GM23338 (cell line): Measurements from ENCODE around the gene EPS8. TPM values are rescaled to one million over a fixed set of nuclear protein-coding genes. Genes with fewer than 3 reads are reported as not detected.
A peak's percentile ranks its signal among the peaks of the same experiment; 100 is the strongest.

Experiments
- ATAC-seq: fragments of 200-7000 bp; cut with Tn5 transposase; 3 replicates; pipeline ENCODE4 v1.9.1; 2020
- DNase-seq: peaks from one replicate; pipeline ENCODE4 v3.0.0-alpha.2; 2015; ENCODE audit warnings: low spot score
- H2AFZ ChIP-seq: fragments of 200-600 bp; sonication (generic); 2 replicates; pipeline ENCODE4 v1.8.0; 2016; ENCODE audit warnings: antibody characterized with exemption, mild to moderate bottlenecking, moderate library complexity
- H3F3A ChIP-seq: fragments of 200-600 bp; sonication (generic); replicated peaks from 2 replicates; pipeline ENCODE4 v1.8.0; 2017; ENCODE audit warnings: antibody characterized with exemption, mixed run types, low read depth
- H3K27ac ChIP-seq: fragments of 200-600 bp; sonication (generic); 2 replicates; pipeline ENCODE4 v1.6.1; 2016; ENCODE audit warnings: low read depth
- H3K27me3 ChIP-seq: fragments of 200-600 bp; sonication (generic); 2 replicates; pipeline ENCODE4 v1.8.0; 2016; ENCODE audit warnings: mild to moderate bottlenecking, mixed run types, moderate library complexity; ENCODE audit not compliant: insufficient read depth
- H3K36me3 ChIP-seq: fragments of 200-600 bp; sonication (generic); 2 replicates; pipeline ENCODE4 v1.8.0; 2016; ENCODE audit warnings: mild to moderate bottlenecking; ENCODE audit not compliant: insufficient read depth
- H3K4me1 ChIP-seq: fragments of 200-600 bp; sonication (generic); 2 replicates; pipeline ENCODE4 v1.8.0; 2016; ENCODE audit warnings: mild to moderate bottlenecking, moderate library complexity; ENCODE audit not compliant: insufficient read depth
- H3K4me2 ChIP-seq: fragments of 200-600 bp; sonication (generic); 2 replicates; pipeline ENCODE4 v1.7.1; 2017; ENCODE audit warnings: mixed run types
- H3K4me3 ChIP-seq: fragments of 200-600 bp; sonication (generic); 2 replicates; pipeline ENCODE4 v1.6.1; 2016; ENCODE audit warnings: mixed run types
- H3K79me2 ChIP-seq: fragments of 200-600 bp; sonication (generic); replicated peaks from 2 replicates; pipeline ENCODE4 v1.8.0; 2017; ENCODE audit warnings: mild to moderate bottlenecking; ENCODE audit not compliant: insufficient read depth
- H3K9me2 ChIP-seq: fragments of 200-600 bp; sonication (generic); 2 replicates; pipeline ENCODE4 v1.8.0; 2017; ENCODE audit not compliant: insufficient read depth
- H4K20me1 ChIP-seq: fragments of 200-600 bp; sonication (generic); replicated peaks from 2 replicates; pipeline ENCODE4 v1.8.0; 2017; ENCODE audit warnings: mild to moderate bottlenecking; ENCODE audit not compliant: insufficient read depth
- H3K27ac Mint-ChIP-seq: 2 replicates; pipeline ENCODE4 v1.8.0; 2020; ENCODE audit warnings: inconsistent platforms, mild to moderate bottlenecking, moderate library complexity, mixed read lengths
- H3K27me3 Mint-ChIP-seq: 3 replicates; pipeline ENCODE4 v1.8.0; 2022; ENCODE audit warnings: low read depth, mild to moderate bottlenecking, moderate library complexity, mixed read lengths, inconsistent platforms; ENCODE audit not compliant: insufficient read depth, poor library complexity
- H3K36me3 Mint-ChIP-seq: 3 replicates; pipeline ENCODE4 v1.8.0; 2021; ENCODE audit warnings: low read depth, mild to moderate bottlenecking, inconsistent platforms, moderate library complexity, mixed read lengths
- H3K4me1 Mint-ChIP-seq: 3 replicates; pipeline ENCODE4 v1.8.0; 2020; ENCODE audit warnings: mild to moderate bottlenecking, inconsistent platforms, mixed read lengths
- H3K4me3 Mint-ChIP-seq: 3 replicates; pipeline ENCODE4 v1.8.0; 2021; ENCODE audit warnings: moderate library complexity, mild to moderate bottlenecking, inconsistent platforms, mixed read lengths
- H3K9me3 Mint-ChIP-seq: 3 replicates; pipeline ENCODE4 v1.8.0; 2020; ENCODE audit warnings: moderate library complexity, mild to moderate bottlenecking, inconsistent platforms, mixed read lengths
- CREB1 ChIP-seq: fragments of 250-450 bp; sonication (Bioruptor Pico); IDR thresholded peaks from 2 replicates; pipeline ENCODE4 v1.5.0; 2020; ENCODE audit warnings: low read depth, mild to moderate bottlenecking, moderate library complexity
- EZH2 ChIP-seq: fragments of 200-600 bp; sonication (generic); IDR thresholded peaks from one replicate; pipeline ENCODE4 v1.8.0; 2017; ENCODE audit warnings: antibody characterized with exemption, mild to moderate bottlenecking, low read depth; ENCODE audit not compliant: unreplicated experiment
- JUNB ChIP-seq: IDR thresholded peaks from one replicate; pipeline ENCODE4 v1.6.1; 2016; ENCODE audit warnings: antibody characterized with exemption; ENCODE audit not compliant: unreplicated experiment
- NANOG ChIP-seq: IDR thresholded peaks from 2 replicates; pipeline ENCODE4 v1.6.1; 2016; ENCODE audit warnings: antibody characterized with exemption, borderline replicate concordance
- ZNF114 ChIP-seq: fragments of 250-450 bp; sonication (Bioruptor Pico); IDR thresholded peaks from 2 replicates; pipeline ENCODE4 v1.5.0; 2020; ENCODE audit warnings: mild to moderate bottlenecking, moderate library complexity
- ZNF331 ChIP-seq: fragments of 250-450 bp; sonication (Bioruptor Pico); IDR thresholded peaks from 2 replicates; pipeline ENCODE4 v1.5.0; 2020; ENCODE audit warnings: low read depth, mild to moderate bottlenecking, moderate library complexity
- ZNF462 ChIP-seq: fragments of 250-450 bp; sonication (Bioruptor Pico); IDR thresholded peaks from 2 replicates; pipeline ENCODE4 v1.5.0; 2020; ENCODE audit warnings: mild to moderate bottlenecking, moderate library complexity
- polyA plus RNA-seq: library from polyadenylated mRNA; unstranded; fragments of >200 nt; fragmentation: Nextera tagmentation; extraction: Ambion mirVana; gene quantifications from 2 replicates; pipeline ENCODE4 v1.2.1, GENCODE V29; 2016
- total RNA-seq: library from RNA; depleted of rRNA; stranded (reverse); fragments of >200 nt; shearing (Covaris generic); gene quantifications from 2 replicates; pipeline ENCODE4 v1.2.3, GENCODE V29; 2014

The EPS8 gene
- total and polyA plus RNA-seq, 2 experiments from 2014 or later = 3.5 to 5.4 TPM

- TF ChIP-seq ZNF462 (CRISPR knock-in tag) = no peak
- TF ChIP-seq NANOG = no peak
- TF ChIP-seq ZNF331 (CRISPR knock-in tag) = no peak
These were observed 12.9 kb upstream of the EPS8 start (continued) for GRCh38 chr12:15801770-15802744.

- no peaks in the 10 kb centered on the region for H3K79me2 ChIP-seq
- H3K4me2 ChIP-seq = no peak overlapping the region
- 0 out of 2 replicates have a peak overlapping the region, but pooled peaks have one; percentile 40 for H2AFZ ChIP-seq
- H4K20me1 ChIP-seq = no peaks in the 10 kb centered on the region
- no peaks in the 10 kb centered on the region; the same call in 1 of the 2 replicates for H3K9me2 ChIP-seq
- Mint-ChIP-seq H3K9me3 (no peaks in the 10 kb centered on the region), H3K27ac (no peak overlapping the region), H3K4me1 (peaks cover 5% of the 10 kb centered on the region; the same call in 2 of the 3 replicates), H3K36me3 (no peaks in the 10 kb centered on the region), H3K27me3 (no peaks in the 10 kb centered on the region), H3K4me3 (no peak overlapping the region)
- H3K36me3 ChIP-seq = no peaks in the 10 kb centered on the region
- DNase-seq = no peak
- H3K27ac ChIP-seq = no peak overlapping the region
- H3F3A ChIP-seq = no peaks in the 10 kb centered on the region
- no peaks in the 10 kb centered on the region; the same call in 1 of the 2 replicates for H3K4me1 ChIP-seq
- no peaks in the 10 kb centered on the region for H3K27me3 ChIP-seq
- no peak overlapping the region for H3K4me3 ChIP-seq
- no peak for ATAC-seq
- no peak for TF ChIP-seq ZNF114
- TF ChIP-seq JUNB = no peak
- TF ChIP-seq EZH2 = no peak
- no peak for TF ChIP-seq CREB1 (CRISPR knock-in tag)
- no peak for TF ChIP-seq ZNF462 (CRISPR knock-in tag)
These were observed 11.1 kb upstream of the EPS8 start for GRCh38 chr12:15800278-15800677.
